IPS DF 19.7 (cell line): ENCODE results near the gene TSHR.
"Not testable (repeated sequence)": the region's sequence is repeated elsewhere in the genome, so short reads cannot be mapped to it uniquely, and the experiment has no call there.

ENCODE experiments used
- DNase-seq: peaks from one replicate; pipeline ENCODE4 v3.0.0-alpha.2; 2013; ENCODE audit warnings: low read depth, low spot score

Gene TSHR

DNA sequence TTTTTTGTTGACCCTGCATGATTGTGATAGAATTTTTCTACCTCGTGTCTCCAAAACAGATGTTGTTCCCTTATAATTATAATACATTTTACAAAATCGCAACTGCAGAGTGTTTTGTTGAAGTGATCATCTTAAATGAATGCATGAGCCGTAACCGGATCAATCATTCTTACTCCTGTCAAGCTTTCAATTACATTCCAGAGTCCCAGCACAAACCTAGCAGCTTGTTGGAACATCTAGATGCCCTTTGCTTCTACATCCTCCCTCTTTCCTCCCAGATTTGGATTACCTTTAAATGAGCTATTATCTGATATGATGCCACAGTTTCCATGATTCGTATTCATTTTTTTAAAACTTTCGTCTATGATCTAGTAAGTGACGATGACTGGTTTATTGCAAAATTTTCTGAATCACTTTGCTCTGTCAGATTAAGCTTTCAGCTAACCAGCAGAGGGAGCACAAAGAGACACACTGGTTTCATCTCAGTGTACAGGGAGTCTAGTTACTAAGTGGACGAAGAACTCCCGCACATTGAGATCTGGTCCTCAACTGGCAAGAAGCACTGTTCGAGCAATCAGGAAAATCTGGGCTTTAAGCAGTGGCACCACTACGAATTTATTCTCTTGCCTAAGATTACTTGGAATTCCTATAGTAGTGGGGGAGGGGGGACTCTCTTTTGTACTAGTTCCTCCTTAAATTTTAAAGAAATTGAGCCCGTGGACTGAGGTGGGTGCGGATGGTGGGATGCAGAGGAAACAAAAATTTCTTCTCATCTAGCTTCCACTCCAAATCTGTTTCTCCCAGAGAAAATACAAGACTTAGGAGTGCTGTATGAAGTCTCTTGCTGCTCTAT lies 40.9 kb downstream of the TSHR start:
- DNase-seq, result no peak

DNA sequence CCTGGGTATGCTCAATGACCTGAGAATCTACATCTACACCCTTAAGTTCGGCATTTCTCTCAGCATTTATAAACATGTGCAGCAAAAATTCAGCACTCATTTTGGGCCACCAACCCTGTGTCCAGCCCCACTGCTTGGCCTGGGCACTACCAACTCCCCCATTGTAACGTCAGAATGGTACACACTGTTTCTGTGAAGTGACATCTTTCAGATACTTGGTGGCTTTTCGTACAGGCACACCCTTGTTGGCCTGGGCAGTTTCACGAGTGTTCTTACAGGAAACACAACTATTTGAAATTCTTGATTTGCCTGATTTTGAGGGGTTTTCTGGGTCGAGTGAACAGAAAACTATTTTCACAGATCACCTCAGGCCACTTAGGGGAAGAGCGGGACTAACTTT lies 46.0 kb downstream of the TSHR start:
- no peak for DNase-seq

DNA sequence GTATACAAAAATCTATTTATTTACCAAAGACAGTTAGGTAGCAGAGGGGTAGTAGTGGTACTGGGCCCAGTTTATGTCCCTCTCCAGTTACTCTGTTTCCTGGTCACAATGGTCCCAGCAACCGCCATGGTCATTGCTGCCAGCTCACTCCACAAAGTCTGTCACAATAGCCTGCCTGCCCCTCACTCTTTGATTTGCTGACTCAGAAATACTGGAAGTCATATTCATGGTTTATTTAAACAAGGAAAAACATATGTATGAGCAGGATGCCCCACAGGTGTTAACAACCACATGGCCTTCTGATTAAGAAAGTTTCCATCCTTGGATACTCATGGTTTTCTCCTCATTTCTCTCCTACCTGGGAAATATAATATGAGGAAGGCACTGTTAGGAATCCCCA lies 49.2 kb downstream of the TSHR start:
- no peak for DNase-seq

DNA sequence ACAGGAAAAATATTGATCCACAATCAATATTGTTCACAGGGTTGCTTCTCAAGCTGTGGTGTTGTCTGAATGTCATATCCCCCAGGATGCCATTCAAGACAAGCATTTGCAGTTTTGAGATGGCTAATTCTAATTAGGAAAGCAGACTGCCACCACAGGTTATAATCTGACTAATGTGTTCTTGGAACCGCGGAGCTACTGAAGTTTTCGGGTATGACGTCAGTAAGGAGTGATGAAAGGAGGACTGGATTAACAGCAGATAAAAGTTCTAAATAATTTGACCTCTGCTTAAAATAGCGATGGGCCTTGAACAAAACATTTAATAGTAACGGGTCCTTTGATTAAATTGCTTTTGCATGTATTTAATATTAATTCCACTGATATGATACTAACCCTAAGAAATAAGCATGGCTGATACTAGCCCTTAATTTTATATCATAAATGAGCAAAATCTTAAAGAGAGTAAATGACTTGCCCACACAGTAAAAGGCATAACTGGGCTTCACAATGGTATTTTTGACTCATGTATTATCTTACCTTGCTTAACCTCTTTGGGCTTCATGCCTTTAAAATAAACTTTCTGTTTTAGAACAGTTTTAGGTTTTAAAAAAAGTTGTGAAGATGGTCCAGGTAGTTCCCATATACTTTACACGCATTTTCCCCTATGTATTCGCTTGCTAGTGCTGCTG lies 50.3 kb downstream of the TSHR start:
- no peak for DNase-seq

DNA sequence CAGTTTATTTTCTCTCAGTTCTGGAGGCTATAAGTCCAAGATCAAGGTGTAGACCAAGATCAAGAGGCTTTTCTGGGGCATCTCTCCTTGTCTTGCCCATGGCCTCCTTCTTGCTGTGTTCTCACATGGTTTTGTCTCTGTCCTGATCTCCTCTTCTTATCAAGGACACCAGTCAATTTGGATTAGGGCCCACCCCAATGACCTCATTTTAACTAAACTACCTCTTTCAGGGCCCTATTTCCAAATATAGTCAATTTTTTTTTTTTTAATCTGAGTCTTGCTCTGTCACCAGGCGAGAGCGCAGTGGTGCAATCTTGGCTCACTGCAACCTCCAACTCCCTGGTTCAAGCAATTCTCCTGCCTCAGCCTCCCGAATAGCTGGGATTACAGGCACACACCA lies 50.8 kb downstream of the TSHR start:
- DNase-seq, result no peak

DNA sequence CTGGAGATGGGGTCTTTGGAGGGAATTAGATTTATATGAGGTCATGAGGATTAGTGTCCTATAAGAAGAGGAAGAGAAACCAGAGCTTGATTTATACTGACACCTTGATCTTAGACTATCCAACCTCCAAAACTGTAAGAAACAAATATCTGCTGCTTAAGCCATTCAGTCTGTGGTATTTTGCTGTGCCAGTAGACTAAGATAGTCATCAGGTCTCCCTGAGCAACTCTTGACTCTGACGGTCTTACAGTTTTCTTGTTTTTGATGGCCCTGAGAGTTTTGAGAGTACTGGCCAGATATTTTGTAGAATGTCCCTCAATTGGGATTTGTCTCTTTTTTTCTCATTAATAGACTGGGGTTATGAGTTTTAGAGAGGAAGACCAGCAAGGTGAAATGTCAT lies 51.7 kb downstream of the TSHR start:
- no peak for DNase-seq

DNA sequence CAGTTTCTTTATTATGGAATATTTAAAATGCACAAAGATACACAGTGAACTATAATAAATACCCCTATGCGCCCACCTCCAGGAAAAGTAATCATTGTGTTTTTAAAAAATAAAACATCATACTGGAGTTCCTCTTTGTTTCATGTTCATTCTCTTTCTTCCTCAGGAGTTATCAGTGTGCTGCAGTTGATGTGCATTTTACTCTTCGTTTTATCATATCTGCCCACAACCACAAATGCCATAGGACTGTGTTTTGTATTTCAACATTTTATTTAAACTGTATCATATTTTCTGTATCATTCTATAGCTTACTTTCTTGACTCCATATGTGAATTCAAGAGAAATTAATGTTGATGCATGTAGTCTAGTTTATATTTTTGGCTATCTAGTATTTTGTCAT lies 53.9 kb downstream of the TSHR start:
- no peak for DNase-seq

DNA sequence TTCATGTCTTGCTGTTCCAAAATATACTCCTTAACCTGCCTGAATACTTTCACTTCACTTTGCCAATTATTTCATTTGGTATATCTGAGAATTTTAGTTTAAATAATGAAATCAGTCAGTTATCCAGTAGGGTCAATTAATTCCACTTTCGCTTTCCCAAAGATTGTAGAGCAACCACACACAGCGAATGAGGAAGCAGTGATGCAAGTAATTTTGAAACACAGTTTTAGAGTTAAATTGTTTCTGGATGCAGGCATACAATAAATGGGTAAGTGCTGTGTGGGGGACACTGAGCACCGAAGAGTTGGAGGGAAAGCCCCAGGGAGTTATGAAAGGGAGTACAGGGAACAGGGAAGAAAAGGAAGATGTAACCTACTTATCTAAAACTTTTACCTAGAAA lies 62.8 kb downstream of the TSHR start:
- no peak for DNase-seq

DNA sequence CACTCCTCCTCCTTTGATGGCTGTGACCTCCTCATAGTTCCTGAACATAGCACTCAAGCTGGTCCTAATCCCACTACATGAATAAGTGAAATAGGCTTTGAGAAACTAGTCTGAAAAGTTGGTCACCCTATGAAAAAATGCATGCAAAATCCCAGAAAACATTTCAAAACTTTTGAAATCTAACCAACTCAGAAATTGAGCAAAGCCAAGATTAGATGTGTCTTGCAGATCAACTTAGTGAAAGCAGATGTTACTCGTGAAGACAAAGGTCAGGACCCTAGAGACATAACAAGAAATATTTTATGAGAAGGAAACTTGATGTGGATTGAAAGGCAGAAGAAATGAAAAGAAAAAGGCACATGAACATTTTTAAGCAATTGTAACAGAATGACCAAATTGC lies 63.3 kb downstream of the TSHR start:
- no peak for DNase-seq

DNA sequence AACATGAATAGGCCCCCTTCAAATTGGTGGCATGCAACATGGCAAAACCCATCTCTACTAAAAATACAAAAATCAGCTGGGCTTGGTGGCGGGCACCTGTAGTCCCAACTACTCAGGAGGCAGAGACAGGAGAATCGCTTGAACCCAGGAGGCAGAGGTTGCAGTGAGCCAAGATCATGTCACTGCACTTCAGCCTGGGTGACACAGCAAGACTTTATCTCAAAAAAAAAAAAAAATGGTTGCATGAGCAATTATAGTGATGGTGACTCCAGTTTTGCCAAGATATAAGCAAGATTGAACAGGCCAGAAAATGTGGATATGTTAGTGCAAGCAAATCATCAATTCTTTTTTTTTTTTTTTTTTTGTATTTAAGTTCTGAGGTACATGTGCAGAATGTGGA lies 63.7 kb downstream of the TSHR start:
- DNase-seq, result not testable (repeated sequence)

DNA sequence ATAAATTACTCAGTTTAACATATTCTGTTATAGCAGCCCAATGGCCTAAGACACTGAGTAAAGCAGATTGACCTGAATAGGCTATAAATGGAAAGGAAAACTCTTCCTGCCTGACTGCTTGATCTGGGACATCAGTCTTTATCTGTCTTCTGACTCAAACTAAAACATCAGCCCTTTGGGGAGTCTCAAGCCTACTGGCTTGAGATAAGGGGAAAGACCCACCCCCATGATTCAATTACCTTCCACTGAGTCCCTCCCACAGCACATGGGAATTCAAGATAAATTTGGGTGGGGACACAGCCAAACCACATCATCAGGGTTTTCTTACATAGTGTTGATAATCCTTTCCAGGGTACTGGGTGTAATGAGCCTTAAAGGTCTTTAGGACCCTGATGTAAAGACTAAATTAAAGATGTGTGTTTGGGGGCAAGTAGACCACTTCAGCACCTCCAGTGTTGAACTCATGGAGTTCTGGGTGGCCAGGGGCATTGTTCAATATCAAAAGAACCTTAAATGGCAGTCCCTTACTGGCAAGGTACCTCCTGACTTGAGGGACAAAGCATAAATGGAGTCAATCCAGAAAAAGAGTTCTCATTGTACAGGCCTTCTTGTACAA lies 67.8 kb downstream of the TSHR start:
- DNase-seq, result no peak

DNA sequence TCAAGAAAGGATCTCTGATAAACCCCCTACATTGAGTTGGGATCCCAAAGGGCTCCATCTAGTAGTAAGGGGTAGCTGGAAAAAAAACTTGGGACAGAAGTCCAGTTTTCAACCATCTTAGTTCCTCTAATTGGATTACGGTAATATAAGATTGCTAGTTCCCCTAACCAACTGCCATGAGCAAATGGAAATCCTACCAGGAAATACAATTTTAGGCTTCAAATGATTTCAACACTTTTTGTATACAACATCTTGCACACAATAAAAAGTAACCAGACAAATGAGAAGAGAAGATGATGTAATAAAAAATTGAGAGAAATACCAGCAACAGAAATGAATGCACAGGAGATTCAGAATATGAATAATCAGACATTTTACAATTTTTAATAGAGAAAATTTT lies 73.0 kb downstream of the TSHR start:
- DNase-seq, result no peak

DNA sequence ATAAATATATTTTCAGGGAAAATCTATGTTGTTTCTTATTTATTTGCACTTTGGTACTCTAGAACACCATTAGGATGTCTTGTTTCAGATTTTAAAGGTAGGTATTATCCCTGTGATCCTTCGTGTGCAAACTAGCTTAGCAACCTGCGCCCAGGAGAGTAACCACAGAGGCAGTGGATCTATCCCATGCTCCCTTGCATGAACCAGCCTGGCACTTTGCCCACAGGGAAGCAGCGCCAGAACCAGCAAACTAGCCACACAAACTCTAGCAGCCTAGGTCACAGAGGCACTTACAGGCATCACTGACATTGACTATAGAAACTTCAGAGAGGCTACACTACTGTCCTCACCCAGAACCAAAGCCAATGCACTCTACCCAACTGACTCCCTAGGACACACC lies 76.1 kb downstream of the TSHR start:
- DNase-seq, result no peak

DNA sequence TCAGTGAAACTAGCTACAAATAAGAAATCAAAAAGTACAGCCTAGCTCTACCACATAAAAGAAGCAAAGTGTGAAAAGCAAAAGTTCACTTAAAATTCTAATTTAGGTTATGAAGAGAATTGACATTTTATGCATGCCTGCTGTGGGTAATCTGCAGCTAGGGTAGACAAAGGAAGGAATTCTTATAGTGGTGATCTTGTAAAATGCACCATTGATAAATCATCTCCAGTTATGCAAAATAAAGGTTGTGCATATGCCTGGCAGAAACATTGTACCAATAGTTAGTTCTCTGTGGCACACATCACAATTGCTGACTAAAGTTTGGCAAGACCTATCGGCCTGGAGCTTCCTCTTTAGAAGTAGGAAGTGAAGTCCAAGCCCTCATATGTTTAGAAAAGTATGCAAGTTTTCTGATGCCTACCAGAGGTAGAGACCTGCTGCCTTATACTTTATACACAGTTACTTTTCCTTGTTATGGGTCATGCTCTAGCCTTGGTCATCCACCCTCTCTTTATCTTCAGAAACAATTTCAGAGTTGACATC lies 78.3 kb downstream of the TSHR start:
- no peak for DNase-seq

DNA sequence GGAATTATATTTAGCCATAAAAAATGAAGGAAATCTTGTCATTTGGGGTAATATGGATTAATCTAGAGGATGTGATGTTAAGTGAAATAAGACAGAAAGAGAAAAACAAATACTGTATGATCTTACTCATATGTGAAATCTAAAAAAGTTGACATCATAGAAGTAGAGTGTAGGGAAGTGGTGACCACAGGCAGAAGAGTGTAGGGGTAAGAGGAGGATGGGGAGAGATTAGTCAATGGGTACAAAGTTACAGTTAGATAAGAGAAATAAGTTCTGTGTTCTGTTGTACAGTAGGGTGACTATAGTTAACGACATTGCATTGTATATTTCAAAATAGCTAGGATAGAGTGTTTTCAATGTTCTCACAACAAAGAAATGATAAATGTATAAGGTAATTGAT lies 87.0 kb downstream of the TSHR start:
- no peak for DNase-seq

DNA sequence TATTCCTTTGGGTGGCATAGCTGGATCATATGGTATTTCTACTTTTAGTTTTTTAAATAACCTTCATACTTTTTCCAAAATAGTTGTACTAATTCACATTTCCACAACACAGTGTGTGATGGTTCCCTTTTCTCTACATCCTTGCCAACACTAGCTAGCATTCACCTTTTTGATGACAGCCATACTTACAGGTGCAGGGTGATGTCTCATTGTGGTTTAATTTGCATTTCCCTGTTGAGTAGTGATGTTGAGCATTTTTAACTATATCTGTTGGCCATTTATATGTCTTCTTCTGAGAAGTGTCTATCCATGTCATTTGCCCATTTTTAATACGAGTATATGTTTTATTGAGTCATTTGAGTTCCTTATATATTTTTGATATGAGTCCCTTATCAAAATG lies 96.1 kb downstream of the TSHR start:
- no peak for DNase-seq

DNA sequence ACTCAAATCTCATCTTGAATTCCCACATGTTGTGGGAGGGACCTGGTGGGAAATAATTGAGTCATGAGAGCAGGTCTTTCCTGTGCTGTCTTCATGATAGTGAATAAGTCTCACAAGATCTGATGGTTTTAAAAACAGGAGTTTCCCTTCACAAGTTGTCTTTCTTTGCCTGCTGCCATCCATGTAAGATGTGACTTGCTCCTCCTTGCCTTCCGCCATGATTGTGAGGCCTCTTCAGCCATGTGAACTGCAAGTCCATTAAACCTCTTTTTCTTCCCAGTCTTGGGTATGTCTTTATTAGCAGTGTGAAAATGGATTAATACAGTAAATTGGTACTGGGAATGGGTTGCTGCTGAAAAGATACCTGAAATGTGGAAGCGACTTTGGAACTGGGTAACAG lies 98.6 kb downstream of the TSHR start:
- not testable (repeated sequence) for DNase-seq

DNA sequence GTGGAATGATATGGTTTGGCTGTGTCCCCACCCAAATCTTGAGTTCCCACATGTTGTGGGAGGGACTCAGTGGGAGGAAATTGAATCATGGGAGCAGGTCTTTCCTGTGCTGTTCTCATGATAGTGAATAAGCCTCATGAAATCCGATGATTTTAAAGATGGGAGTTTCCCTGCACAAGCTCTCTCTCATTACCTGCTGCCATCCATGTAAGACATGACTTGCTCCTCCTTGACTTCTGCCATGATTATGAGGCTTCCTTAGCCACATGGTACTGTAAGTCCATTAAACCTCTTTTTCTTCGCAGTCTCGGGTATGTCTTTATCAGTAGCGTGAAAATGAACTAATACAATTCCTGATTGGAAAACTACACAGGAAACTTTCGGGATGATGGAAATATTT lies 100.5 kb downstream of the TSHR start:
- DNase-seq, result no peak

DNA sequence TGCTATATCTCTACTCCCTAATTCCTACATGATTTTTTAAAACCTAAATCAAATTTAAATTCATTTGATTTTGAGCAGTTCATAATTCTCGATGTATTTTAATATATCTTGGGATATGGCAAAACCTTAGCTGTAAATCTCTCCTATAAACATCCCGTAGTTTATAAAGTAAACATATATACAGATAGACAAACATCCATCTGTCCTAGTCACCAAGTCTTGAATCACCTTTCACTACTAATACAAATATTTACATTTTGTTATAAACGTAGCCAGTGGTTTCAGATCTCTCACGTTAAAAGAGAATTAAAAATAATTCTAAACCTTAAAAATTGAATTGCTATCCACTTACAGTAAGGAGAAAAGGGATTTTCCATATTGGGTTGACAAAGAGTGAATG lies 107.0 kb downstream of the TSHR start:
- DNase-seq, result no peak

DNA sequence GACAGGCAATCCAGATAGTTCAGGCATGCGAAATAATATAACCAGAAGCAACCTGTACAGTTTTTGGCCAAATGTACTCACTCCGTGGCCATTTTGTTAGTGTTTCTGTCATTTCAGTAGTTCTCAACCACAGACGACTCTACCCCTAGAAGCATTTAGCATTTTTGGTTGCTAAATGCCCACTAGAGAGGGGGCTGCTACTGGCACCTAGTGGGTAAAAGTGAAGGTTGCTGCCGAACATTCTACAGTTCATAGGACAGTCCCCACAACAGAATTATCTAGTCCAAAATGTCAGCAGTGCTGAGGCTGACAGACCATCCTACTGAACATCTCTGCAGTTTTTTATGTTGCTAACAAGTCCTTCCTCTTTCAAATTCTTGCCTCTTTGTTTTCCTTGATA lies 107.4 kb downstream of the TSHR start:
- no peak for DNase-seq

DNA sequence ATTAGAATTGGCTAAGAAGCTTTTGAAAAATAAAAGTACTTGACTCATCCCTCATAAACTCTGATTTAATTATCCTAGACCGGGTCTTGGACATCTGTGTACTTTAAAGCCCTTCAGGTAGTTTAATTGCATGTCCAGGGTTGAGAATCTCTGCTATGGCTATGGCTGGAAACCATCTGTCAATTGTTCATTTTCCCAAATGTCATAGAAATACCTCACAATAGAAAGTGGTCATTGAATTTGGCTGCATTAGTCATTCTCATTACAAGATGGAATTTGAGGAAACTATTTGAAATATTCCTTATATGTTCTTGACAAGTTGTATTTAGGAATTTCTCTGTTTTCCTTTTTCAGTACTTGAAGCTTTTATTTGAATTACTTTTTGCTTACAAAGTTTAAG lies 111.3 kb downstream of the TSHR start:
- DNase-seq, result no peak

DNA sequence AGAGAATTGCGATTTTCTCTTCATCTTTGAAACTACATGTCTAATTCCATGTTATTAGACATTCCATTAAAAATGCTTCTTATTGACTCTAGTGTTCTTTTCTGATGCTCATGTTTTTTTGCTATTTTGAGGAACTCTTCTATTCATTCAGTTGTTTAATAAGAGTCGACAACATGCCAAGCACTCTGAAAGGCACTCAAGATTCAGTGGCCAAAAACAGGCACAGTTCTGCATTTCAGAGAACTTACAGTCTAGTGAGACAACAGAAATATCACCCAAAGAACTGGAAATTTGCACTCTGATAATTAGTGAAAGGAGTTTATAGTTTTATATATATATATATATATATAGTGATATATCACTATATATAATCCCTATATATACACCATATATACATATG lies 111.7 kb downstream of the TSHR start:
- no peak for DNase-seq
